ENCODE data around the gene TMEM272.

TMEM272 gene

DNA sequence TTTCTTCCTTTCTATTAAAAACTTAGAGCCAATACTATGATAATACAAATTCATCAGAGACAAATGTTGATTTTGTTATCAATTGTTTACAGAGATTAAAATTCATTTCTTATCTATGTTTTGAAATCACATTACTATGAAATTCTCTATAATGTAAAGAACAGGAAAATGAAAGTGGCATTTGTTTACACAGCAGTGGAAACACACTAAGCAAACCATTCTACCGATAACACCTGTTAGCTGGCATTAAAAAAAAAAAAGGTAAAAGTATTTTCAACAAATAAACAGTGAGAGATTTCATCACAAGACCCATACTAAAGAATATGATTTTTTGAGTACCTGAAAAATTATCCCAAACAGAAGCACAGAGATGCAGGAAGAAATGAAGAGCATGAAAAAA is 12.0 kb upstream of the TMEM272 start:
- Histone ChIP-seq H3K27me3 (ENCODE audit: insufficient read depth, low read length, poor library complexity) (peaks cover 8% of the 10 kb centered on the region), H3K9ac (ENCODE audit: low read depth, low read length) (no peak overlapping the region), H3K4me3 (ENCODE audit: low read depth in 1 of 2, low read length in 2 of 2) (no peak overlapping the region), H3K27ac (ENCODE audit: low read length) (no peak overlapping the region), H3K36me3 (ENCODE audit: insufficient read depth, low read length) (no peaks in the 10 kb centered on the region), H2AFZ (ENCODE audit: low read depth, low read length) (no peak overlapping the region), H3K79me2 (ENCODE audit: insufficient read depth, low read length) (no peaks in the 10 kb centered on the region), H3K9me3 (ENCODE audit: insufficient read depth, low read length, severe bottlenecking) (no peaks in the 10 kb centered on the region), H4K20me1 (ENCODE audit: insufficient read depth, low read length) (no peaks in the 10 kb centered on the region), H3K4me2 (ENCODE audit: insufficient read depth, low read length) (no peak overlapping the region), H3K4me1 (ENCODE audit: insufficient read depth, low read length) (no peaks in the 10 kb centered on the region)
- ATAC-seq (ENCODE audit: insufficient read depth, low read depth), result no peak
- TF ChIP-seq, protein P1, sequence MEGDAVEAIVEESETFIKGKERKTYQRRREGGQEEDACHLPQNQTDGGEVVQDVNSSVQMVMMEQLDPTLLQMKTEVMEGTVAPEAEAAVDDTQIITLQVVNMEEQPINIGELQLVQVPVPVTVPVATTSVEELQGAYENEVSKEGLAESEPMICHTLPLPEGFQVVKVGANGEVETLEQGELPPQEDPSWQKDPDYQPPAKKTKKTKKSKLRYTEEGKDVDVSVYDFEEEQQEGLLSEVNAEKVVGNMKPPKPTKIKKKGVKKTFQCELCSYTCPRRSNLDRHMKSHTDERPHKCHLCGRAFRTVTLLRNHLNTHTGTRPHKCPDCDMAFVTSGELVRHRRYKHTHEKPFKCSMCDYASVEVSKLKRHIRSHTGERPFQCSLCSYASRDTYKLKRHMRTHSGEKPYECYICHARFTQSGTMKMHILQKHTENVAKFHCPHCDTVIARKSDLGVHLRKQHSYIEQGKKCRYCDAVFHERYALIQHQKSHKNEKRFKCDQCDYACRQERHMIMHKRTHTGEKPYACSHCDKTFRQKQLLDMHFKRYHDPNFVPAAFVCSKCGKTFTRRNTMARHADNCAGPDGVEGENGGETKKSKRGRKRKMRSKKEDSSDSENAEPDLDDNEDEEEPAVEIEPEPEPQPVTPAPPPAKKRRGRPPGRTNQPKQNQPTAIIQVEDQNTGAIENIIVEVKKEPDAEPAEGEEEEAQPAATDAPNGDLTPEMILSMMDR (IDR thresholded peaks at IDR 0.05; ENCODE audit: borderline replicate concordance, extremely low read depth, low read length, poor library complexity, severe bottlenecking), result no peak
- TF ChIP-seq EZH2 (IDR thresholded peaks at IDR 0.05; ENCODE audit: borderline replicate concordance, low read depth, low read length, severe bottlenecking), result no peak
- no peak for DNase-seq

DNA sequence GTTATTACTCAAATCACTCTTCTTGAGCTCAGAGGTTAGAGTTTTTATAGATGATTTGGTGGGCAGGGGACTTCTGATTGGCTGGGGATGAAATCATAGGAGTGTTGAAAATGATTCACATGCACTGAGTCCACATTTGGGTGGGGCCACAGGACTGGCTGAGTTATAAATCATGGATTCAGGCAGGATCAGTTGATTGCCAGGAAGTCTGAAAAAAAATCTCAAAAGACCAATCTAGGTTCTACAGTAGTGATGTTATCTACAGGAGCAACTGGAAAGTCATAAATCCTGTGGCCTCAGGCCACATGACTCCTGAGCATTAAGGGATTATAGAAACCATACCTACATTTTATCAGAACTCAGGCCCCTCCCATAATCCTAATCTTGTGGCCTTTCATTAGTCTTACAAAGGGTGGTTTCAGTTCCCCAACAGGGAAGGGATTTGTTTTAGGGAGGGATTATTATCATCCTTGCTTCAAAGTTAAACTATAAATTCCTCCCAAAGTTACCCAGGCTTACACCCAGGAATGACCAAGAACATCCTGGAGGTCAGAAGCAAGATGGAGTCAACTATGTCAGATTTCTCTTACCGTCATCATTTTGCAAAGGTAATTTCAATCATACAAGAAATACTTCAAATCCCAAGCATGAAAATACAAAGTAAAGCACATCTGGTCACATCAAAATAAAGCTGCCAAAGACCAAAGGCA is 11.2 kb upstream of the TMEM272 start:
- Histone ChIP-seq H3K27ac (ENCODE audit: low read length) (no peak overlapping the region), H3K4me3 (ENCODE audit: low read depth in 1 of 2, low read length in 2 of 2) (no peak overlapping the region), H3K9me3 (ENCODE audit: insufficient read depth, low read length, severe bottlenecking) (no peaks in the 10 kb centered on the region), H4K20me1 (ENCODE audit: insufficient read depth, low read length) (no peaks in the 10 kb centered on the region), H3K4me1 (ENCODE audit: insufficient read depth, low read length) (no peaks in the 10 kb centered on the region), H3K27me3 (ENCODE audit: insufficient read depth, low read length, poor library complexity) (peaks cover 8% of the 10 kb centered on the region), H3K79me2 (ENCODE audit: insufficient read depth, low read length) (no peaks in the 10 kb centered on the region), H3K36me3 (ENCODE audit: insufficient read depth, low read length) (no peaks in the 10 kb centered on the region), H3K4me2 (ENCODE audit: insufficient read depth, low read length) (no peak overlapping the region), H3K9ac (ENCODE audit: low read depth, low read length) (no peak overlapping the region), H2AFZ (ENCODE audit: low read depth, low read length) (no peak overlapping the region)
- TF ChIP-seq EZH2 (IDR thresholded peaks at IDR 0.05; ENCODE audit: borderline replicate concordance, low read depth, low read length, severe bottlenecking), result no peak
- TF ChIP-seq, protein P1 (IDR thresholded peaks at IDR 0.05; ENCODE audit: borderline replicate concordance, extremely low read depth, low read length, poor library complexity, severe bottlenecking), result no peak
- DNase-seq (no peak), ATAC-seq (ENCODE audit: insufficient read depth, low read depth) (no peak)

DNA sequence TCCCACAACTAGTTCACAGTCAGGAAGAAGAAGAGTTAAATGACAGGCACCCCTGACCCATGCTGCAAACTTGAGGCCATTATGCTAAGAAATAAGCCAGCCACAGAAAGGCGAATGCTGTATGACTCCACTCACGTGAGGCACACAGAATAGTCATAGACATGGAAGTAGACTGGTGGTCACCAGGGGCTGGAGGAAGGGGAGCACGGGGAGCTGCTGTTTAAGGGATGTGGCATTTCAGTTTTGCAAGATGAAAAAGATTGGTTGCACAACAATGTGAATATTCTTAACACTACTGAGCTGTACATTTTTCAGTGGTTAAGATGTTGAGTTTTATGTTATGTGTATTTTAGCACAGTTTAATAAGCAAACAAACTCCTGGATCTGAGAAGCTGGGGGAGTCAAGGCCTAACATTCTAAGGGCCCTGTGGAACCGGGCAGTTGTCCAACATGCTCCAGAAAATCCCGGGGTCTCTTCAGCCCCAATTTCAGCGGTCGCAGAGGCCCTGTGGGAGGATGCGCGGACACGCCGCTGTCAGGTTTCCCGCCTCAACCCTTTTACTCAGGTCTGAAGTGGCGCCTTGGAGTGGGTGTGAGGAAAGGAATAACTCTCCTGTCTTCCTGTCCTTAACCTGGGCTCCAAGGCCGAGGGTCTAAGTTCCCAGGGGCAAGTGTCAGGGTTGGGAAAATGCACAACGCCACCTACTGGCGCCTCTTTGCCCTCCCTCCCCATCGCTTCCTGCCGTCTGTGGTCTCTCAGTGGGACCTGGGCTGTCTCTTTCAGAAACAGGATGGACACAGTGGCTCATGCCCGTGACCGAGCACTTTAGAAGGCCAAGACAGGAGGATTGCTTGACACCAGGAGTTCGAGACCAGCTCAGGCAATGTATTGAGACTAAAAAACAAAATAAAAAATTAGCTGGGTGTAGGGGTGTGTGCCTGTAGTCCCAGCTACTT is 4.4 kb upstream of the TMEM272 start:
- H3K4me2 ChIP-seq (ENCODE audit: insufficient read depth, low read length), result no peak overlapping the region

More for the DNA sequence above, 4.4 kb upstream of the TMEM272 start:
- Histone ChIP-seq H3K79me2 (ENCODE audit: insufficient read depth, low read length) (no peaks in the 10 kb centered on the region), H3K9ac (ENCODE audit: low read depth, low read length) (no peak overlapping the region), H3K9me3 (ENCODE audit: insufficient read depth, low read length, severe bottlenecking) (no peaks in the 10 kb centered on the region), H4K20me1 (ENCODE audit: insufficient read depth, low read length) (no peaks in the 10 kb centered on the region), H3K27ac (ENCODE audit: low read length) (no peak overlapping the region), H2AFZ (ENCODE audit: low read depth, low read length) (no peak overlapping the region), H3K4me3 (ENCODE audit: low read depth in 1 of 2, low read length in 2 of 2) (no peak overlapping the region), H3K36me3 (ENCODE audit: insufficient read depth, low read length) (no peaks in the 10 kb centered on the region), H3K27me3 (ENCODE audit: insufficient read depth, low read length, poor library complexity) (peaks cover 8% of the 10 kb centered on the region), H3K4me1 (ENCODE audit: insufficient read depth, low read length) (peaks cover 5% of the 10 kb centered on the region)
- DNase-seq, result peak; percentile 45
- peak; percentile 79 for ATAC-seq (ENCODE audit: insufficient read depth, low read depth)
- TF ChIP-seq EZH2 (IDR thresholded peaks at IDR 0.05; ENCODE audit: borderline replicate concordance, low read depth, low read length, severe bottlenecking), result no peak
- TF ChIP-seq, protein P1 (IDR thresholded peaks at IDR 0.05; ENCODE audit: borderline replicate concordance, extremely low read depth, low read length, poor library complexity, severe bottlenecking), result peak; percentile 82
